ENCODE data around the gene CDKN2D. TPM values are rescaled to one million over a fixed set of nuclear protein-coding genes. Genes with fewer than 3 reads are reported as not detected.

The CDKN2D gene
- total RNA-seq, 1 experiment from 2014 or later = 17.1 TPM

DNA sequence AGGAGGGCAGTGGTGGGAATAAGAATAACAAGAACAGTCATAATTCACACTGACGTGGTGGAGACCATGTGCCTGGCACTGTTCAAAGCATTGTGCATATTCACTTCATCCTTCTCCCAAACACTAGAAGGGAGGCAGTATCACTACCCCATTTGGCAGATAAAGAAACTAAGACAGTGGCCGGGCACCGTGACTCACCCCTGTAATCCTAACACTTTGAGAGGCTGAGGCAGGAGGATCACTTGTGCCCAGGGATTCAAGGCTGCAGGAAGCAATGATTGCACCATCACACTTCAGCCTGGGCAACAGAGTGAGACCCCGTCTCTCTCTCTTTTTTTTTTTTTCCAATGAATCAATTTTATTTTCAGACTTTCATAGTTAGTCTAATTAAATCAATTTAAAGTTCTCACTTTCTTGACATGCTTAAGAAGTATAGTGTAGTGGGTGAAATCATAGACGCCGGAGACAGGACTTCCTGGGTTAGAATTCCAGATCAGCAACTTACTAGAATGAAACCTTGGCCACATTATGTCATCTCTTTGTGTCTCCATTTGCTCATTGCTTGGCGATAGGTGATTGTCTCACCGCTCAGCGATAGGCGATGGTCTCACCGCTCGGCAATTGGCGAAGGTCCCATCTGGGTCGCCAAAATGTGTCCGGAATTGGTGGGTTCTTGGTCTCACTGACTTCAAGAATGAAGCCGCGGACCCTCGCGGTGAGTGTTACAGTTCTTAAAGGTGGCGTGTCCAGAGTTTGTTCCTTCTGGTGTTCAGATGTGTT lies 30.4 kb downstream of the CDKN2D start:
- no TSS peak for BruUV-seq (replicated peaks)
- Histone ChIP-seq H3K27ac (ENCODE audit: low read length) (no peak overlapping the region), H3K36me3 (ENCODE audit: low read depth, low read length) (no peaks in the 10 kb centered on the region), H4K20me1 (ENCODE audit: low read length) (no peaks in the 10 kb centered on the region), H3F3A (ENCODE audit: low read length, unreplicated experiment) (no peaks in the 10 kb centered on the region), H2AFZ (ENCODE audit: low read length) (no peak overlapping the region), H3K27me3 (ENCODE audit: low read length) (no peaks in the 10 kb centered on the region), H3K4me3 (ENCODE audit: low read length) (no peak overlapping the region), H3K4me2 (ENCODE audit: low read length) (no peak overlapping the region), H3K9me3 (ENCODE audit: low read length) (no peaks in the 10 kb centered on the region), H3K9me2 (replicated peaks; ENCODE audit: low read length) (no peaks in the 10 kb centered on the region), H3K79me2 (ENCODE audit: low read length) (no peaks in the 10 kb centered on the region), H3K9ac (ENCODE audit: low read length) (no peak overlapping the region), H3K4me1 (ENCODE audit: insufficient read depth, low read length) (no peaks in the 10 kb centered on the region)
- TF ChIP-seq EZH2 (IDR thresholded peaks at IDR 0.05; ENCODE audit: low read length, unreplicated experiment) = no peak
- TF ChIP-seq, protein P1, sequence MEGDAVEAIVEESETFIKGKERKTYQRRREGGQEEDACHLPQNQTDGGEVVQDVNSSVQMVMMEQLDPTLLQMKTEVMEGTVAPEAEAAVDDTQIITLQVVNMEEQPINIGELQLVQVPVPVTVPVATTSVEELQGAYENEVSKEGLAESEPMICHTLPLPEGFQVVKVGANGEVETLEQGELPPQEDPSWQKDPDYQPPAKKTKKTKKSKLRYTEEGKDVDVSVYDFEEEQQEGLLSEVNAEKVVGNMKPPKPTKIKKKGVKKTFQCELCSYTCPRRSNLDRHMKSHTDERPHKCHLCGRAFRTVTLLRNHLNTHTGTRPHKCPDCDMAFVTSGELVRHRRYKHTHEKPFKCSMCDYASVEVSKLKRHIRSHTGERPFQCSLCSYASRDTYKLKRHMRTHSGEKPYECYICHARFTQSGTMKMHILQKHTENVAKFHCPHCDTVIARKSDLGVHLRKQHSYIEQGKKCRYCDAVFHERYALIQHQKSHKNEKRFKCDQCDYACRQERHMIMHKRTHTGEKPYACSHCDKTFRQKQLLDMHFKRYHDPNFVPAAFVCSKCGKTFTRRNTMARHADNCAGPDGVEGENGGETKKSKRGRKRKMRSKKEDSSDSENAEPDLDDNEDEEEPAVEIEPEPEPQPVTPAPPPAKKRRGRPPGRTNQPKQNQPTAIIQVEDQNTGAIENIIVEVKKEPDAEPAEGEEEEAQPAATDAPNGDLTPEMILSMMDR (conservative IDR thresholded peaks at IDR 0.05; ENCODE audit: low read depth, low read length) = no peak
- TF ChIP-seq EZH2phosphoT487 (IDR thresholded peaks at IDR 0.05; ENCODE audit: borderline replicate concordance, low read length) = no peak
- DNase-seq = no peak
- ATAC-seq = no peak
- intact Hi-C loops (cut with micrococcal nuclease) = no loop called here
- CTCF ChIA-PET = interaction anchor here (0.7 kb wide), 1 partner anchor 29 kb away, joined by 5 read pairs; no protein-coding TSS in a partner anchor
- POLR2A ChIA-PET (ENCODE audit: unreplicated experiment) = no interaction called here

DNA sequence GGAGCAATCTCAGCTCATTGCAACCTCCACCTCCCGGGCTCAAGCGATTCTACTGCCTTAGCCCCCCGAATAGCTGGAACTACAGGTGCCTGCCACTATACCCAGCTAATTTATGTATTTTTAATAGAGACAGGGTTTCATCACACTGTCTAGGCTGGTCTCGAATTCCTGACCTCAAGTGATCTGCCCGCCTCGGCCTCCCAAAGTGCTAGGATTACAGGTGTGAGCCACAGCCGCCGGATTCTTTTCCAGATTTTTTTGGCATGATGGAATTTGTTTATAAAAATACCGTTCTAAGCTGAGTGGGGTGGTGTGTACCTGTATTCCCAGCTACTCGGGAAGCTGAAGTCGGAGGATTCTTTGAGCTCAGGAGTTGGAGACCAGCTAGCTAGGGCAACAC lies 31.1 kb downstream of the CDKN2D start:
- ChIA-PET POLR2A (ENCODE audit: unreplicated experiment) (no interaction called here), CTCF (interaction anchor here (0.7 kb wide), 1 partner anchor 29 kb away, joined by 5 read pairs; no protein-coding TSS in a partner anchor)
- ATAC-seq (no peak), DNase-seq (no peak)
- intact Hi-C loops (cut with micrococcal nuclease) = no loop called here
- H3K36me3 ChIP-seq (ENCODE audit: low read depth, low read length) = no peaks in the 10 kb centered on the region
- no peaks in the 10 kb centered on the region for H3K9me3 ChIP-seq (ENCODE audit: low read length)
- H3K27me3 ChIP-seq (ENCODE audit: low read length) = no peaks in the 10 kb centered on the region
- H3K4me3 ChIP-seq (ENCODE audit: low read length) = no peak overlapping the region
- H3K4me2 ChIP-seq (ENCODE audit: low read length) = no peak overlapping the region
- H3K4me1 ChIP-seq (ENCODE audit: insufficient read depth, low read length) = no peaks in the 10 kb centered on the region
- no TSS peak for BruUV-seq (replicated peaks)
- H4K20me1 ChIP-seq (ENCODE audit: low read length) = no peaks in the 10 kb centered on the region
- H3K9ac ChIP-seq (ENCODE audit: low read length) = no peak overlapping the region
- no peaks in the 10 kb centered on the region for H3K9me2 ChIP-seq (replicated peaks; ENCODE audit: low read length)
- TF ChIP-seq EZH2phosphoT487 (IDR thresholded peaks at IDR 0.05; ENCODE audit: borderline replicate concordance, low read length) (no peak), EZH2 (IDR thresholded peaks at IDR 0.05; ENCODE audit: low read length, unreplicated experiment) (no peak)
- TF ChIP-seq, protein P1 (conservative IDR thresholded peaks at IDR 0.05; ENCODE audit: low read depth, low read length) = no peak
- no peak overlapping the region for H2AFZ ChIP-seq (ENCODE audit: low read length)
- H3K79me2 ChIP-seq (ENCODE audit: low read length) = no peaks in the 10 kb centered on the region
- H3K27ac ChIP-seq (ENCODE audit: low read length) = no peak overlapping the region
- no peaks in the 10 kb centered on the region for H3F3A ChIP-seq (ENCODE audit: low read length, unreplicated experiment)

DNA sequence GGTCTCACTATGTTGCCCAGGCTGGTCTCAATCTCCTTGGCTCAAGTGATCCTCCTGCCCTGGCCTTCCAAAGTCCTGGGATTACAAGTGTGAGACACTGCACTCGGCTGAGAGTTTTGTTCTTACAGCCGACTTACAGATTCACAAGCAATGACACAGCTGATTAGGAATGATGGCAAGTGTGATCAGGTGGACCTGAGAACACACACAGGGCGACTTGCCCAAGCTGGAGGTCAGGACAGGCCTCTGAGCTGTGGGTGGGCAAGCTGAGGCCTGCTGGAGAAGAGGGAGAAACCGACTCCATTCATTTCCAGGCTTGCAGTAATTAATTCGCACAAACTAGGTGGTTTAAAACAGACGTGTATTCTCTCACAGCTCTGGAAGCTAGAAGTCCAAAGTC lies 33.2 kb downstream of the CDKN2D start:
- ChIA-PET POLR2A (ENCODE audit: unreplicated experiment) (no interaction called here), CTCF (no interaction called here)
- TF ChIP-seq, protein P1 (conservative IDR thresholded peaks at IDR 0.05; ENCODE audit: low read depth, low read length) = no peak
- TF ChIP-seq EZH2phosphoT487 (IDR thresholded peaks at IDR 0.05; ENCODE audit: borderline replicate concordance, low read length) (no peak), EZH2 (IDR thresholded peaks at IDR 0.05; ENCODE audit: low read length, unreplicated experiment) (no peak)
- DNase-seq (no peak), ATAC-seq (no peak)
- Histone ChIP-seq H2AFZ (ENCODE audit: low read length) (no peak overlapping the region), H3K27ac (ENCODE audit: low read length) (no peak overlapping the region), H3K4me3 (ENCODE audit: low read length) (no peak overlapping the region), H4K20me1 (ENCODE audit: low read length) (no peaks in the 10 kb centered on the region), H3K27me3 (ENCODE audit: low read length) (no peaks in the 10 kb centered on the region), H3K4me2 (ENCODE audit: low read length) (no peak overlapping the region), H3F3A (ENCODE audit: low read length, unreplicated experiment) (no peaks in the 10 kb centered on the region), H3K4me1 (ENCODE audit: insufficient read depth, low read length) (no peaks in the 10 kb centered on the region), H3K9me3 (ENCODE audit: low read length) (no peaks in the 10 kb centered on the region), H3K79me2 (ENCODE audit: low read length) (no peaks in the 10 kb centered on the region), H3K9ac (ENCODE audit: low read length) (no peak overlapping the region), H3K36me3 (ENCODE audit: low read depth, low read length) (no peaks in the 10 kb centered on the region), H3K9me2 (replicated peaks; ENCODE audit: low read length) (no peaks in the 10 kb centered on the region)
- intact Hi-C loops (cut with micrococcal nuclease) = no loop called here
- BruUV-seq (replicated peaks) = no TSS peak
